ENCODE measurements around the gene AMBRA1. TPM values are rescaled to one million over a fixed set of nuclear protein-coding genes. Genes with fewer than 3 reads are reported as not detected.

The AMBRA1 gene
- polyA plus RNA-seq, 1 donor from 2014 or later = 34.5 TPM

- H3K36me3 ChIP-seq (ENCODE audit: insufficient read depth, low read length) = no peaks in the 10 kb centered on the region
Observed at GRCh38 chr11:46444305-46444704, 149.5 kb downstream of the AMBRA1 start.

GRCh38 chr11:46438211-46438610 is 155.6 kb downstream of the AMBRA1 start:
- Histone ChIP-seq H3K27ac (ENCODE audit: low read length) (no peak overlapping the region), H3K36me3 (ENCODE audit: insufficient read depth, low read length) (peaks cover 7% of the 10 kb centered on the region), H3K79me2 (replicated peaks; ENCODE audit: insufficient read depth, low read length) (no peaks in the 10 kb centered on the region)

More at GRCh38 chr11:46444305-46444704, 149.5 kb downstream of the AMBRA1 start:
- H3K9me3 ChIP-seq (ENCODE audit: low read length) = no peaks in the 10 kb centered on the region
- H3K4me3 ChIP-seq (ENCODE audit: low read length) = no peak overlapping the region
- no peaks in the 10 kb centered on the region for H3K27me3 ChIP-seq (ENCODE audit: insufficient read depth, low read depth, low read length)
- no peak overlapping the region for H3K9ac ChIP-seq (ENCODE audit: low read length)
- H4K20me1 ChIP-seq (ENCODE audit: insufficient read depth) = no peaks in the 10 kb centered on the region
- no peak overlapping the region for H3K4me2 ChIP-seq (ENCODE audit: low read length)
- no peak overlapping the region for H2AFZ ChIP-seq (ENCODE audit: low read depth, low read length)
- TF ChIP-seq MXI1 (conservative IDR thresholded peaks at IDR 0.05; ENCODE audit: poor library complexity, severe bottlenecking) (no peak), TAF1 (IDR thresholded peaks at IDR 0.05; ENCODE audit: low read depth) (no peak), EP300 (conservative IDR thresholded peaks at IDR 0.05; ENCODE audit: poor library complexity, severe bottlenecking) (no peak)
- H3K79me2 ChIP-seq (replicated peaks; ENCODE audit: insufficient read depth, low read length) = no peaks in the 10 kb centered on the region
- H3K9me2 ChIP-seq (ENCODE audit: insufficient read depth, low read length) = no peaks in the 10 kb centered on the region
- no peaks in the 10 kb centered on the region for H3F3A ChIP-seq (ENCODE audit: insufficient read depth, low read length, poor library complexity, severe bottlenecking)
- H3K27ac ChIP-seq (ENCODE audit: low read length) = peak overlapping the region; percentile 34

More at GRCh38 chr11:46438211-46438610, 155.6 kb downstream of the AMBRA1 start:
- no peaks in the 10 kb centered on the region for H3K9me2 ChIP-seq (ENCODE audit: insufficient read depth, low read length)
- no peaks in the 10 kb centered on the region for H3K9me3 ChIP-seq (ENCODE audit: low read length)
- H3K9ac ChIP-seq (ENCODE audit: low read length) = no peak overlapping the region
- H3K27me3 ChIP-seq (ENCODE audit: insufficient read depth, low read depth, low read length) = no peaks in the 10 kb centered on the region
- H3K4me3 ChIP-seq (ENCODE audit: low read length) = no peak overlapping the region
- no peaks in the 10 kb centered on the region for H4K20me1 ChIP-seq (ENCODE audit: insufficient read depth)
- no peak overlapping the region for H2AFZ ChIP-seq (ENCODE audit: low read depth, low read length)
- H3K4me2 ChIP-seq (ENCODE audit: low read length) = no peak overlapping the region
- TF ChIP-seq EZH2 (IDR thresholded peaks at IDR 0.05; ENCODE audit: borderline replicate concordance, insufficient read depth, low read length, poor library complexity, severe bottlenecking) (no peak), POLR2AphosphoS5 (IDR thresholded peaks at IDR 0.05) (no peak), RAD21 (conservative IDR thresholded peaks at IDR 0.05) (no peak), CTCF (IDR thresholded peaks at IDR 0.05; ENCODE audit: poor library complexity, severe bottlenecking) (no peak), MXI1 (conservative IDR thresholded peaks at IDR 0.05; ENCODE audit: poor library complexity, severe bottlenecking) (no peak), TAF1 (IDR thresholded peaks at IDR 0.05; ENCODE audit: low read depth) (no peak), SMC3 (conservative IDR thresholded peaks at IDR 0.05; ENCODE audit: poor library complexity) (no peak), EP300 (conservative IDR thresholded peaks at IDR 0.05; ENCODE audit: poor library complexity, severe bottlenecking) (no peak), REST (IDR thresholded peaks at IDR 0.05; ENCODE audit: borderline replicate concordance) (no peak)
- no peaks in the 10 kb centered on the region for H3F3A ChIP-seq (ENCODE audit: insufficient read depth, low read length, poor library complexity, severe bottlenecking)

Measured in neural cell (in vitro differentiated cells).